NCI-H187 treated with DMSO at 0.1 percent for 48 hours (cell line): ENCODE data around the gene CDON.

Experiments used
- DNase-seq: peaks from one replicate; lab custom pipeline; 2025; lab: John Stamatoyannopoulos, UW

The CDON gene

DNA sequence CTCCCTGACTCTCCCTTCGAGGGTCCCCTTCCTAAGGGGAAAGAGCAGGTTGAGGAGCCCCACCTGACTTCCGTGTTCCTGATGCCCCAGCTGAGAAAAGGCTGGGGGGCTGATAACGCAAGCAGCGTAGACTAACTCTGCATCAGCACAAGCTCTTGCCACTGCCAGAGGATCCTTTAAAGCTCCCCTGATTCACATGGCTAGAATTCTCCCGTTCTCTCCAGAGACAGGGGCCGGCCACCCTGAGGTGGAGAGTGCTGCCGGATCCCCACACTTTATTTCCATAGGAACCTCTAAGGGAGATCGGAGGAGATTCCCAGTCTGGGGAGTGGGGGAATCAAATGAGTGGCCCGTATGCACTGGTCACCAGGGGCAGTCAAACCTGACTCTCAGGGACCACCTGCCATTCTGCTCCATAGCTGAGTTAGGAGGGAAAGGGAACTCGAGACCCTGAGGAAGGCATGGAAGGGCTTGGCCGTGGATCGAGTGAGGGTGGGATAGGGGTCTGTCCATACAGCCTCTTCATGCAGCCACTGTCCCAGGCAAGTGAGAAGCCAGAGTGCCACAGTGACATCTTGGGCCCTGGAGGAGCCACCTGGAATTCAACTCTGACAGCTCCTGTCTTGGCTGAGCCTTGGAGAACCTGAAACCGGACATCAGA lies 118.2 kb downstream of the CDON start:
- DNase-seq: no peak

DNA sequence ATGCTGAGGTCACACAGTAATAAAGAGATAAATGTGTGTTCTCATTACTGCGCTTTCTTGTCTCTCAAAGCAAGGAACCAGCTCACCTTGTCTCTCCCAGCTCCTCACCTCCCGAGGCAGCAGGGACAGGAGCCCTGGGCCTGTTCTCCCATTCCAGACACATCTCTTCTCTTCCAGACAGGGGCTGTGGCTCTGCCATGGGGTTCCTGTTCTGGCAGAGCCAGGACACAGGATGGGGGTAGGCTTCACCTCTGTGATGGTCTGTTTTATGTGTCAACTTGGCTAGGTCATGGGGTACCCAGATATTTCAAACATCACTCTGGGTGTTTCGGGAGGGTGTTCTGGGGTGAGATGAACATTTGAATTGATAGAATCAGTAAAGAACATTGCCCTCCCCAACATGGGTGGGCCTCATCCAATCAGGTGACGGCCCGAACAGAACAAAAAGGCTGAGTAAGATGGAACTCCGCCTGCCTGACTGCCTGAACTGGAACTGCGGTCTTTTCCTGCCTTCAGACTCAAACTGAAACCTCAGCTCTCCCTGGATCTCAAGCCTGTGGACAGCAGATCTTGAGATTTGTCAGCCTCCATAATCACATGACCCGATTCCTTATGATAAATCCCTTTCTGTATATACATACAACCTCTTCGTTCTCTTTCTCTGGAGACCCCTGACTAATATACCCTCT lies 118.9 kb downstream of the CDON start:
- DNase-seq: no peak

DNA sequence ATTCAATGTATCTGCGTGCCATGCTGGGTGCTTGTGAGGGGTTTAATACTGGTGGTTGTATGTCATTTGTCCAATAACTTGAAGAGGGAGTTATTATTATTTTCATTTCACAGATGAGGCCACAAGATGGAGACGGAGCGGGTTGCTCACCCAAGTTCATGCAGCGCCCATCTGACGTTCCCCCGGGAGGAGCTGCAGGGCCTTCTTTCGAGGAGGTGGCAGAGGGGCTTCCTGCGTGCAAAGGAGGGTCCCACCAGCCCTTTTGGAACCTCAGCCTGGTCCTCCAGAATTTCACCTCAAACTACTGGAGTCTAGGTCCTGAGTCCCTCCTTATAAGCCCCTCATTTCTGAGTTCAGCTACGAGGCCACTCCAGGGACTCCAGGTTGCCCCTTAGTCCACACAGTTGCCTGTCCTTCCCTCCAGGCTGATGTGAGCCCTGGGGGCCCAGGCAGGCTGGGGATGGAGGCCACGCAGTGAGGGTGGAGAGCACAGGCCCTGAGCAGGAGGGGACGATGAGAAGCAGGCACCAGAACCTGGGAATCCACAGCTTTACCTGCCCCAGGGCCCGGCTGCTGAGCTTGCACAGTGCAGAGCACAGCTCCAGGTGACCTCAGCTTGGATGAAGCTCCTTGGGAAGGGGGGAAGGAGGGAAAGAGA lies 119.8 kb downstream of the CDON start:
- no peak for DNase-seq

GRCh38 chr11:125941619-125942611 lies 120.8 kb downstream of the CDON start:
- peak; percentile 34 for DNase-seq

DNA sequence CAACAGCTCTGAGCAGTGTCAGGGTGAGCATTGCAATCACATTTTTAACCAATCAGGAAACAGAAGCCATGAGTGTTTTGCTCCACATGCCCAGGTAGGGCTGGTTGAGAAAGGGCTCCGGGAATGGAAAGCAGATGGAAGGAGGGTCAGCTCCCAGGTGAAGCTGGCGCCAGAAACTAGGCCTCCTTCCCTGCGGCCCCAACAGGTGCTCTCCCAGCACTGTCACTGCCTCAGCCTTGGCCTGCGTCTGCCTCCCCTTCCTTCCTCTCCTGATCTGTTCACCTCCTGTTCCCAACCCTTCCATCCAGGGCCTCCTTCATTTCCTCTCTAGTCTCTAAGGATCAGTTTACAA lies 121.4 kb downstream of the CDON start:
- DNase-seq: no peak

GRCh38 chr11:125940145-125940544 lies 122.5 kb downstream of the CDON start:
- DNase-seq: no peak

- no peak for DNase-seq
These were observed 123.6 kb downstream of the CDON start for GRCh38 chr11:125939081-125939521.

DNA sequence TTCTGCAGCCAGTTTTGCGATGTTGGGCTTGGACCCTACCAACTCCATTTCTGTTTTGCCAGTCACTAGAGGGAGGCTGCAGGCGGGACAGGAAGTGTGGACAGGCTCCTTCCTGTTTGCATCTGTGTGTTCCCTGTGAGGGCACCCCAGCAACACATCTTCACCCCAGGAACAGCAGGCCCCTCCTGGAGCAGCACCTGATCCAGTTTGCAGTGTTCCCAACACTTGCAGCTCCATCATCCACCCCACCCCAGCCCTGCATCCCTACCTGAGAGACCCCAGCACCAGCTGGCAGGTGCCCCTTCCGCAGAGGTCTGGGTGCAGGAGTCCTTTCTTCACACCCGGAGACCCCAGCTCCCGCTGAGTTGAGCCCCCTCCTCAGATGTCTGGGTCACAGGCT lies 124.2 kb downstream of the CDON start:
- no peak for DNase-seq

DNA sequence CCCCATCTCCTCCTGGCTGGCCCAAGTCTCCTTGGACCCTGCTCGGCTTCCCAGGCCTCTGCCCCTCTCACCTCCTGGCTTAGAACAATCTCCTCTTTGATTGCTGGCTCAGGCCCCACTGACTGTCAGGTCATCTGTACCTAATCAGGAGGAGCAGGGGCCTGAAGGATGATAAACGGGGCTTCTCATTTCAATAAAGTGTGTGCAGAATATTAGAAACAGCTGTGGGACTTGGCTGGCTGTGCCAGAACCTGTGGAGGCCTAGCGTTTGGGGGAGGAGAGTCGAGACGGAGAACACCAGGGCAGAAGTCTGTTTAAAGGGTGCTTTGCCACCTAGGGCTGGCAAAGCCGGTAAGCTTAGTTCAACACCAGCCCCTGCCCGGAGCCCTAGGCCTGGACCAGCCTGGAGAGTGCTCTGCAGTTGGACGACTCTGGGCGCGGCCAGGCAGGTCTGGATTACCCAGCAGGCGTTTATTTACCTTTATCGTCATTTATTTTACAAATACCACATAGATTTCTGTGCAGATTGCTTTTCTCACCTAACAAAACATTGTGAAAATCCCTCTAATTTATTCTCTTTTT lies 127.0 kb downstream of the CDON start:
- DNase-seq: no peak

- DNase-seq: no peak
These were observed 127.6 kb downstream of the CDON start for GRCh38 chr11:125935056-125935455.

- no peak for DNase-seq
These were observed 128.2 kb downstream of the CDON start for GRCh38 chr11:125934473-125934872.

DNA sequence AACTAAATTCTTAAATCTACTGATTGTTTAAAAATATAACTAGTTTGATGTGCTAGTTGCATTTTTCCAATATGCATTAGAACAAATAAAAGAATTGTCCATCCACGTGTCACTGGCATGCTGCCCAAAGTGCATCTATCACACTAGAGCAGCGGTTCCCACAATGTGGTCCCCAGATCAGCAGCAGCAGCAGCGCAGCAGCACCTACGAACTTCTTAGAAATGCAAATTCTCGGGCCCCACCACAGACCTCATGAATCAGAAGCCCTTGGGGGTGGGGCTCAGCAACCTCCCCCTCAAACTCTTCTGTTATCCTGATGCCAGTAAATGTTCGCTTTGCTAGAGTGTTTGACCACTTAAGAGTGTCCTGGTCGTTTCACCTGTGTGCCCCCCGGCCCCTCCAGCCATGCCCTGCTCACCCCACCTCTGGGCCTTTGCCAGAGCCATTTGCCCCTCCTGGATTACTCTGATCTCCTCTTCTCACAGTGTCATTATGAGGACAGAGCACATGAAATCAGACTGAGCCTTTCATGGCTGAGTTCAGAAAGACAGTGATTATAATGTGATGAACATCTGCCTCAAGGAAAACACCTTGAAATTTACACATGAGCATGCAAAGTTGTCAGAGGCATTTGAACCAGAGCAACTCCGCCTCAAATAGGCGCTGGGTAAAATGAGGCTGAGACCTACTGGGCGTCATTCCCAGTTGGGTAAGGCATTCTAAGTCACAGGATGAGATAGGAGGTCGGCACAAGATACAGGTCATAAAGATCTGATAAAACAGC lies 129.4 kb downstream of the CDON start:
- DNase-seq: no peak

- DNase-seq: no peak
These were observed 130.4 kb downstream of the CDON start for GRCh38 chr11:125932301-125932700.

- DNase-seq: no peak
These were observed 131.0 kb downstream of the CDON start for GRCh38 chr11:125931668-125932067.

GRCh38 chr11:125931116-125931515 lies 131.6 kb downstream of the CDON start:
- no peak for DNase-seq

DNA sequence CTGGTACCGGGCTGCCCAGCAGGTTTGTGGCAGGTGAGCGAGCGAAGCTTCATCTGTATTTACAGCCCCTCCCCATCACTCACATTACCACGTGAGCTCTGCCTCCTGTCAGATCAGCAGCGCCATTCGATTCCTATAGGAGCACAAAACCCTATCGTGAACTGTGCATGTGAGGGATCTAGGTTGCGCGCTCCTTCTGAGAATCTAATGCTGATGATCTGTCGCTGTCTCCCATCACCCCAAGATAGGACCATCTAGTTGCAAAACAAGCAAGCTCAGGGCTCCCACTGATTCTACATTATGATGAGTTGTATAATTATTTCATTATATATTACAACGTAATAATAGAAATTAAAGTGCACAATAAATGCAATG lies 132.6 kb downstream of the CDON start:
- no peak for DNase-seq

GRCh38 chr11:125929445-125930075 lies 133.1 kb downstream of the CDON start:
- no peak for DNase-seq

DNA sequence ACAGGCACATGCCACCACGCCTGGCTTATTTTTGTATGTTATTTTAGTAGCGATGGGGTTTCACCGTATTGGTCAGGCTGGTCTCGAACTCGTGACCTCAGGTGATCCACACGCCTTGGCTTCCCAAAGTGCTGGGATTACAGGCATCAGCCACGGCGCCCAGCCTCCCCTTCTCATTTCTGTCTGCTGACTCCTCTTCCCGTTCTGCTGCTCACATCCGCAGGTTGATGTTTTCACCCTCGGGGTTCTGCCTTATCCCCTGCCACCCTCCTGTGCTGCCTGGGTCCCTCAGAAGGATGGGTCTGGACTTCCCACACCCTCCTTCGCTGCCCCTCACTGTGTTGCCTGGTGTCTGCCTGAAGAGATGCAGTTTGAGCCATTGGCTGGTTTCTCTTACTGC lies 136.0 kb downstream of the CDON start:
- no peak for DNase-seq

- DNase-seq: no peak
These were observed 136.9 kb downstream of the CDON start for GRCh38 chr11:125925804-125926203.

DNA sequence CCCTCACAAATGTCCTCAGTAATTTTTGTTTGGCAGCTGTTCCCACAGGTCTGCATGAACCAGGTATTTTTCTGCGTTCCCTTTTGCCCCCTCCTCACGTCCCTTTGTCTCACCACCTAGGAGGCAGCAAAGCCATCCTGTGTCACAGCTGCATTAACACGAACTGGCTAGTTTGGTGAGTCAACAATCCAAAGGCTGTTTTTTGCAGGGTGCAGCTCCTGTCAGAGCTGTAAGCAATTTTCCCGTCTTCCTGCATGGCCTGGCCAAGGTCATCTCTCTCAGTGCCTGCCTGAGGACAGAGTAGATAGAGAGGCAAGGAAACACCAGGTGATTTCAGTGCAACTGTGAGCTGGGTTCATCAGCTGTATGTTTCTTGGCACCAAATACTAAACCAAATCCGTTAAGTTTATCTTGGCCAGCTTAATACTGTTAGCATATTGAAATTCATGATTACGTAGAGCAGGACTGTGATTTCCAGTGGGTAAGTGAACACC lies 137.4 kb downstream of the CDON start:
- no peak for DNase-seq
